Uterus (tissue), 2 donors: ENCODE data around the gene EFNA1.
"Not testable (repeated sequence)": the region's sequence is repeated elsewhere in the genome, so short reads cannot be mapped to it uniquely, and the experiment has no call there.

Experiments used
- POLR2A ChIP-seq, 2 donors: fragments of 450-650 bp; IDR thresholded peaks; one replicate each; pipeline ENCODE4 v1.6.1; 2016; ENCODE audit warnings: antibody characterized with exemption in 2 of 2, mild to moderate bottlenecking in 1 of 2, moderate library complexity in 1 of 2
- TF ChIP-seq, protein P1 (sequence below), 4 experiments: fragments of 200-600 bp in 2 of 4; fragments of 450-650 bp in 2 of 4; sonication (generic) in 2 of 4; IDR thresholded peaks; one replicate each; pipeline ENCODE4 v1.5.1; 2016 to 2019; ENCODE audit warnings: antibody characterized with exemption in 4 of 4, mild to moderate bottlenecking in 2 of 4, moderate library complexity in 1 of 4

DNA sequence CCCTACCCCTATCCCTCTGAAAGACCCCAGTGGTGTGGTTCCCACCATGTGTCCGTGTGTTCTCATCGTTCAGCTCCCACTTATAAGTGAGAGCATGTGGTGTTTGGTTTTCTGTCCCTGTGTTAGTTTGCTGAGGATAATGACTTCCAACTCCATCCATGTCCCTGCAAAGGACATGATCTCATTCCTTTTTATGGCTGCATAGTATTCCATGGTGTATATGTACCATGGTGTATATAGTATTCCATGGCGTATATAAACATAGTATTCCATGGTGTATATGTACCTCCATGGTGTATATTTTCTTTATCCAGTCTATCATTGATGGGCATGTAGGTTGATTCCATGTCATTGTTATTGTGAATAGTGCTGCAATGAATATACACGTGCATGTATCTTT is 36.1 kb downstream of the EFNA1 start:
- TF ChIP-seq, protein P1, sequence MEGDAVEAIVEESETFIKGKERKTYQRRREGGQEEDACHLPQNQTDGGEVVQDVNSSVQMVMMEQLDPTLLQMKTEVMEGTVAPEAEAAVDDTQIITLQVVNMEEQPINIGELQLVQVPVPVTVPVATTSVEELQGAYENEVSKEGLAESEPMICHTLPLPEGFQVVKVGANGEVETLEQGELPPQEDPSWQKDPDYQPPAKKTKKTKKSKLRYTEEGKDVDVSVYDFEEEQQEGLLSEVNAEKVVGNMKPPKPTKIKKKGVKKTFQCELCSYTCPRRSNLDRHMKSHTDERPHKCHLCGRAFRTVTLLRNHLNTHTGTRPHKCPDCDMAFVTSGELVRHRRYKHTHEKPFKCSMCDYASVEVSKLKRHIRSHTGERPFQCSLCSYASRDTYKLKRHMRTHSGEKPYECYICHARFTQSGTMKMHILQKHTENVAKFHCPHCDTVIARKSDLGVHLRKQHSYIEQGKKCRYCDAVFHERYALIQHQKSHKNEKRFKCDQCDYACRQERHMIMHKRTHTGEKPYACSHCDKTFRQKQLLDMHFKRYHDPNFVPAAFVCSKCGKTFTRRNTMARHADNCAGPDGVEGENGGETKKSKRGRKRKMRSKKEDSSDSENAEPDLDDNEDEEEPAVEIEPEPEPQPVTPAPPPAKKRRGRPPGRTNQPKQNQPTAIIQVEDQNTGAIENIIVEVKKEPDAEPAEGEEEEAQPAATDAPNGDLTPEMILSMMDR (IDR thresholded peaks at IDR 0.05): not testable (repeated sequence)
- TF ChIP-seq POLR2A (IDR thresholded peaks at IDR 0.05): not testable (repeated sequence)
